Peyer's patch (tissue), 4 donors: ENCODE results near the gene CLDN17.

Source experiments
- POLR2A ChIP-seq, 2 donors: fragments of 450-650 bp; IDR thresholded peaks; one replicate each; pipeline ENCODE4 v1.5.1; 2017; ENCODE audit warnings: antibody characterized with exemption in 2 of 2, mild to moderate bottlenecking in 2 of 2, moderate library complexity in 2 of 2
- TF ChIP-seq, protein P1 (sequence below), 6 experiments: fragments of 450-650 bp in 4 of 6; fragments of 200-600 bp in 2 of 6; sonication (generic) in 1 of 6; IDR thresholded peaks; one replicate each; pipeline ENCODE4 v1.5.1; 2017 to 2019; ENCODE audit warnings: antibody characterized with exemption in 6 of 6, mild to moderate bottlenecking in 3 of 6, moderate library complexity in 1 of 6

DNA sequence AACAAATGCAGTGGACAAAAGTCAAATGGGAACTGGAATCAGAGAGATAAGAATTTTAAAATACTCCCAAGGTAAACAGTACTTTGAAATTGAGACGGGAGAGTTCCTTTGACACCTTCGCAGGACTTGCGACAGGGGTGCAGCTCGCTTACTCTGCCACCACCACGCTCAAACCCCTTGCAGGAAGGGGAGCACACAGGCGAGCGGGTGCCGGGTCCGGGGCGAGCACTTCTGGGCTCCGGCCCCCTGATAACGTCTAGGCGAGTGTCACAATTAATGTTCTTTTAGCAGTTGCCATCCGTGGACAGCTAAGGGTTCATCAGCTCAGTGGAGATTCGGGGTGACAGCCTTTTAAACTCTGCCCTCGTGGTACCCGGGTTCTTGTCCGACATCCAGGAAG is 37.4 kb downstream of the CLDN17 start:
- TF ChIP-seq, protein P1, sequence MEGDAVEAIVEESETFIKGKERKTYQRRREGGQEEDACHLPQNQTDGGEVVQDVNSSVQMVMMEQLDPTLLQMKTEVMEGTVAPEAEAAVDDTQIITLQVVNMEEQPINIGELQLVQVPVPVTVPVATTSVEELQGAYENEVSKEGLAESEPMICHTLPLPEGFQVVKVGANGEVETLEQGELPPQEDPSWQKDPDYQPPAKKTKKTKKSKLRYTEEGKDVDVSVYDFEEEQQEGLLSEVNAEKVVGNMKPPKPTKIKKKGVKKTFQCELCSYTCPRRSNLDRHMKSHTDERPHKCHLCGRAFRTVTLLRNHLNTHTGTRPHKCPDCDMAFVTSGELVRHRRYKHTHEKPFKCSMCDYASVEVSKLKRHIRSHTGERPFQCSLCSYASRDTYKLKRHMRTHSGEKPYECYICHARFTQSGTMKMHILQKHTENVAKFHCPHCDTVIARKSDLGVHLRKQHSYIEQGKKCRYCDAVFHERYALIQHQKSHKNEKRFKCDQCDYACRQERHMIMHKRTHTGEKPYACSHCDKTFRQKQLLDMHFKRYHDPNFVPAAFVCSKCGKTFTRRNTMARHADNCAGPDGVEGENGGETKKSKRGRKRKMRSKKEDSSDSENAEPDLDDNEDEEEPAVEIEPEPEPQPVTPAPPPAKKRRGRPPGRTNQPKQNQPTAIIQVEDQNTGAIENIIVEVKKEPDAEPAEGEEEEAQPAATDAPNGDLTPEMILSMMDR (IDR thresholded peaks at IDR 0.05) = no peak
- no peak for TF ChIP-seq POLR2A (IDR thresholded peaks at IDR 0.05)
